Measurements from ENCODE around the gene ING5.

Gene ING5

DNA sequence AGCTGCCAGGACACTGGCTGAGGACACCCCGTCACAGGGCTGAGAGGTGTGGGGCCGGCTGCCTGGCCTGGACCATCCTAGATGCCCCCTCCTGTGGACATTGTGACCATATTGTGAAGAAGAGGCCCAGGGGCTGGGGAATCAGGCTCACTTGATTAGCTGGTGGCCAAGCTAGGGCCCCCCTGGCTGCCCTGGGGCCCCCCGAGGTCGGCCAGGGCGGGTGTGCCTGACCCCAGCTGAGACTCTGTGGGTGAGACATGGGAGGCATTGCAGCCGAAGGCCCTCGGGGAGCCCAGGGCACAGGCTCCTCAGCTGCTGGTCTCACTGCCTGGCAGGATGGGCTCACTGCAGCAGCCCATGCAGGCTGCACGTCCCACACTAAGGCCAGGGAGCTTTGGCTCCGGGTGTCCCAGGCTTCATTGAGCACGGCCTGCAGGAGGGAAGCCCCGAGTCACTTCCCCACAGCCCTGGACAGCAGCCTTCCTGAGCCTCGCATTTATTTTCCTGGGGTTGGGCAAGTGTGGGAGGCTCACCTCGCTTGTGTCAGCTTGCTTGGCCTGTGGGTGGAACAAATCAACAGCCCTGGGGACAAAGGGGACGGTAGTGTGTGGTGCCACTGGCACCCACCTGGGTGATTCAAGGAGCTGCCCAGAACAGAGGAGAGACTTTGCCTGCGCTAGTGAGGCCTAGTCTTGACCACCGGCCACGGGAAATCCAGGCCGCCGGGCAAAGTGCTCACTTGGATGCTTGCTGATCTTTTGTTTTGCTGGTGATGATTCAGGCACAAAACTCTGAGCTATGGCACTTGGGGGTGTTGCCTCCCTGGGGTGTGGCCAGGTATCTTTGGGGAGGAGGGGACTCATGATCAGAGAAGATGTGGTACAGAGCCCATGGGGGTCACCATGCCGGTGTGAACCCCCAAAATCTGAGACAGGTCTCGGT is 76.1 kb downstream of the ING5 start:
- DNase-seq: no peak

Data from femur (tissue), 1 donor.